ENCODE measurements around the gene KCNQ1.

DNA sequence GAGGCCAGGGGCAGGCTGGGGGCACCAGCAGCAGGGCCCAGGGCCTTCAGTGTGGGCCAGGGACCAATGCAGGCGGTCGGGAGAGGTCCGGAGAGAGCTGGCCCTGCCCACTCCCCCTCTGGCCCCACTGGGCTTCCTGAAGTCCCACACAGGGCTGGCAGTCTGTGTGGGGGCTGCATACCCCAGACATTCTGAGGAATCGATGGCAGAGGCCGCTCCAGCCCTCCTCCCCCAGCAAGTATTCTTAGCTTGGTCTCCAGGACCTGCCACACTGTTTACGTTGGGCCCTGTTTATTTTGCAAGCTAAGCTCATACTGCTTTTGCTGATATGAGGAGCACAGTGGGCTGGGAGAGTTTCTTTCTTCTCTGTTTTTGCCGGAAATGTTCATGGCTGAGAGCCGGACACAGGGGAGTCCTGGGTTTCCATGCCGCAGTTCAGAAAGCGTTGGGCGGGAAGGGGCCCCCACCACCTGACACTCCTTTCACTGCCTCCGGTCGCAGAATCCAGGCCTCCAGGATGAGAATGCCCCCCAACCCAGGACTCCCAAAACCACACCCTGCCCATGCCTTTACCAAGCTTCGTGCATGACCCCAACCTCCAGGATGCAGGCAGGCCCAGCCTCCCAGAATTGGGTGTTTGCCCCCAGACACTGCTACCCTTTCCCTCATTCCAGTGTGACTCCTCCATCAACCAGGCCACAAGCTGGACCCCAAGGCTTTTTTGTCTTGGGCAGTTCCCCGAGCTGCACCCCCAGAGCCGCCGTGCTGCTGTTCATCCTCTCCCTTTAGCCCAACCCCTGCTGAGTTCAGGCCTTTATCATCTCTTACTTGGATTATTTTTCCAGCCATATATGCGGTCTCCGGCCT, 336.8 kb downstream of the KCNQ1 start:
- TF ChIP-seq, protein P1, sequence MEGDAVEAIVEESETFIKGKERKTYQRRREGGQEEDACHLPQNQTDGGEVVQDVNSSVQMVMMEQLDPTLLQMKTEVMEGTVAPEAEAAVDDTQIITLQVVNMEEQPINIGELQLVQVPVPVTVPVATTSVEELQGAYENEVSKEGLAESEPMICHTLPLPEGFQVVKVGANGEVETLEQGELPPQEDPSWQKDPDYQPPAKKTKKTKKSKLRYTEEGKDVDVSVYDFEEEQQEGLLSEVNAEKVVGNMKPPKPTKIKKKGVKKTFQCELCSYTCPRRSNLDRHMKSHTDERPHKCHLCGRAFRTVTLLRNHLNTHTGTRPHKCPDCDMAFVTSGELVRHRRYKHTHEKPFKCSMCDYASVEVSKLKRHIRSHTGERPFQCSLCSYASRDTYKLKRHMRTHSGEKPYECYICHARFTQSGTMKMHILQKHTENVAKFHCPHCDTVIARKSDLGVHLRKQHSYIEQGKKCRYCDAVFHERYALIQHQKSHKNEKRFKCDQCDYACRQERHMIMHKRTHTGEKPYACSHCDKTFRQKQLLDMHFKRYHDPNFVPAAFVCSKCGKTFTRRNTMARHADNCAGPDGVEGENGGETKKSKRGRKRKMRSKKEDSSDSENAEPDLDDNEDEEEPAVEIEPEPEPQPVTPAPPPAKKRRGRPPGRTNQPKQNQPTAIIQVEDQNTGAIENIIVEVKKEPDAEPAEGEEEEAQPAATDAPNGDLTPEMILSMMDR (IDR thresholded peaks at IDR 0.05): no peak
- TF ChIP-seq POLR2A (IDR thresholded peaks at IDR 0.05): no peak

Data from adrenal gland (tissue), 5 donors.